Fibroblast of villous mesenchyme (primary cell): ENCODE data around the gene EPHA6. TPM values are rescaled to one million over a fixed set of nuclear protein-coding genes. Genes with fewer than 3 reads are reported as not detected.
"Not testable (repeated sequence)": the region's sequence is repeated elsewhere in the genome, so short reads cannot be mapped to it uniquely, and the experiment has no call there.

Experiments used
- DNase-seq: peaks from one replicate; pipeline ENCODE4 v3.0.0-alpha.2; 2010; ENCODE audit warnings: low read depth
- H3K4me3 ChIP-seq: 2 replicates; pipeline ENCODE4 v1.5.1; 2011; ENCODE audit warnings: low read depth, mild to moderate bottlenecking, low read length
- CTCF ChIP-seq: IDR thresholded peaks from 2 replicates; pipeline ENCODE4 v1.5.1; 2012; ENCODE audit warnings: low read depth, mild to moderate bottlenecking, low read length; ENCODE audit not compliant: insufficient read depth
- total RNA-seq: library from RNA; depleted of rRNA; stranded (reverse); fragments of >200 nt; gene quantifications from 2 replicates; pipeline ENCODE4 v1.2.3, GENCODE V29; 2012

EPHA6 gene
- total RNA-seq, 1 donor, result 1.7 TPM

- DNase-seq, result no peak
- TF ChIP-seq CTCF, result no peak
- H3K4me3 ChIP-seq, result no peak overlapping the region
Measured at GRCh38 chr3:97259263-97259662, 444.9 kb downstream of the EPHA6 start.

GRCh38 chr3:97264180-97264579, 449.8 kb downstream of the EPHA6 start:
- H3K4me3 ChIP-seq, result no peak overlapping the region
- DNase-seq, result no peak
- no peak for TF ChIP-seq CTCF

DNA sequence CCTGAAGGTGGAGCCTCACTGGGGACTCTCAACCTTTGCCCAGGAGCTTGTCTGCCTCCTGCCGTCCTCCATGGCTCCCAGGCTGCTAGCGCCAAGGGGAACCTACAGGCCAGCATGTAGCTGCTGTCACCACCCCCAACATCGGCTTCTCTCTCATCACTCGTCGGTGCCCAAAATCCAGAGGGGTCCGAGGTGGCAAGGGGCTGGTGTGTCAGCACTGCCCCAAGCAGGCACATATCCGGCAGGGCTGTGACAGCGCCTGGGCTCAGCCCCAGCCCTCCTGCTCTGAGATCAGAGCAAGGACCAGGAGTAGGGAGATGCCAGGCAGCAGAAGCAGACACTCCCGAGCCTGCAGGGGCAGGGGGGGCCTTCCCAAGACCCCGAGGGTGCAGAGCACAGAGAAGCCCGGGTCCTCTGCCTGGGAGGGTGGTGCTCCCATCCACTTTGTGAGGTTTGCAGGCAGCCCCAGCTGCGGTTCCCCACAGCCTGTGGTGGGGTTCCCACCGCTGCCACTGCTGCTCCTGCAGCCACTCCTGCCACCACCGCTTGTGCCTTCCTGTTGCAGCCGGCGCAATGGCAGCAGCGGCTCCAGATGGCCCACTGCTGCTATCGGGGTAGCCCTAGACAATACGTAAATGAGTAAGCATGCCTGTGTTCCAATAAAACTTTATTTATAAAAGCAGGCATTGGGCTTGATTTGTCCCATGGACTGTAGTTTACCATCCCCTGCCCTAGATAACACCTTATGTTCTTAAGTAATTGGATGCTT, 451.0 kb downstream of the EPHA6 start:
- DNase-seq, result no peak
- TF ChIP-seq CTCF, result no peak
- no peak overlapping the region for H3K4me3 ChIP-seq

DNA sequence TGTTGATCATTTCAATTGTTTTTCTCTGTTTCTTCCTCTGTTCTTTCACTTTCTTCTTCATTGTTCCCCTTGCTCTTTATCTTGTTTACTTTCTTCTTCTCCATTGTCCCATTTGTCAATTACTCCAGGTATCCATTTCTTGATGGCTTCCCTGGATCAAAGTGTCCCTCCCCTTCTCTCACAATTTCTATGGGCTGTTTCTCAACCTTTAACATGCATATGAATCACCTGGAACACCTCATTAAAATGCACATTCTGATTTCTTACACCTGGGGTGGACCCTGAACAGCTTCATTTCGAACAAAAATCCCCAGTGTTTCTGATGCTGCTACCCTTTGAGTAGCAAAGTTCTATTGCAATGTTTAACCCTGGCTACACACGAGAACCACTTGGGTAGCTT, 454.8 kb downstream of the EPHA6 start:
- DNase-seq, result no peak
- no peak for TF ChIP-seq CTCF
- no peak overlapping the region for H3K4me3 ChIP-seq

GRCh38 chr3:97276879-97277550, 462.6 kb downstream of the EPHA6 start:
- DNase-seq, H3K4me3 ChIP-seq: not testable (repeated sequence)

DNA sequence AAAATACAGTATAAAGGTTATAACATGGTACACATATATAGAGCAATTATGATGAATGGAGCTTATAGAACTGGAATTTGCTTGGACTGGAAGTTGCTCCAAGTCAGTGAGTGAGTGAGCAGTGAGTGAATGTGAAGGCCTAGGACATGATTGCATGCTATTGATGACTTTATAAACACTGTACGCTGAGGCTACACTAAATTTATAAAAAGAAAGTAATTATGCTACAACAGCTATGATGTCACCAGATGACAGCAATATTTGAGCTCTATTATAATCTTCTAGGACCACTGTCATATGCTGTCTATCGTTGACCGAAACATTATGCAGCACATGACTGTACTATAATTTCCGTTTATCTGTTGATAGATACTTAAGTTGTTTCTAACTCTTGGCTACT, 463.3 kb downstream of the EPHA6 start:
- TF ChIP-seq CTCF, result no peak
- no peak overlapping the region for H3K4me3 ChIP-seq
- DNase-seq, result no peak

DNA sequence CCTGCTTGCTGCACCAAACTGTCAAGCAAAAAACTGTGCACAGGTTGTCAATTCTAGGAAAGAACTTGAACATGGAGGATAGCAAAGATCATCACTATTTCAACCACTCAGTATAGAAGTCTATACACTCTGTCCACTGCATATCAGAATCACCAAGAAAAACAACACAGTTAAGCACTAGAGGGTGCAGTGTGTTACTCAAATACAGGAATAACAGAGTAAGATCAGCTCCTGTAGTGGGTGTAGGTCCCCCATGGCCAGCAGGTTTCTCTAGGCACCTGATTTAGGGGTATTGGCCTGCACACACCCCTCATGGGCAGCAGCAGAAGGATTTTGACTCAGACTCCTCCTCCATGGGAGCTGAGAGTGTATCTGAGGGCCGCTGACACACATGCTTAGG, 464.1 kb downstream of the EPHA6 start:
- H3K4me3 ChIP-seq, result no peak overlapping the region
- no peak for DNase-seq
- TF ChIP-seq CTCF, result no peak
